HG03439 (cell line): ENCODE measurements around the gene DOCK10.
"Not testable (repeated sequence)": the region's sequence is repeated elsewhere in the genome, so short reads cannot be mapped to it uniquely, and the experiment has no call there.

ENCODE experiments used
- ATAC-seq: cut with Tn5 transposase; IDR thresholded peaks from one replicate; pipeline ENCODE4 v1.9.1; 2021; ENCODE audit warnings: mild to moderate bottlenecking, moderate library complexity; ENCODE audit not compliant: unreplicated experiment

The DOCK10 gene

GRCh38 chr2:225041851-225042799 lies at the start of gene DOCK10:
Gene DOCK10 (minus strand): TSS chr2:225042468. CDS start chr2:225042374, 94 bp downstream.
- ATAC-seq: peak; percentile 33

GRCh38 chr2:225091336-225091735 lies 49.1 kb upstream of the DOCK10 start:
- no peak for ATAC-seq

GRCh38 chr2:225090746-225091145 lies 48.5 kb upstream of the DOCK10 start:
- ATAC-seq: no peak

GRCh38 chr2:225086915-225087314 lies 44.6 kb upstream of the DOCK10 start:
- ATAC-seq: no peak

- ATAC-seq: no peak
Measured at GRCh38 chr2:225086439-225086838, 44.2 kb upstream of the DOCK10 start.

- ATAC-seq: no peak
Measured at GRCh38 chr2:225083276-225083675, 41.0 kb upstream of the DOCK10 start.

- ATAC-seq: no peak
Measured at GRCh38 chr2:225076125-225076524, 33.9 kb upstream of the DOCK10 start.

GRCh38 chr2:225074919-225075681 lies 32.8 kb upstream of the DOCK10 start:
- ATAC-seq: no peak

GRCh38 chr2:225074366-225074765 lies 32.1 kb upstream of the DOCK10 start:
- no peak for ATAC-seq

- no peak for ATAC-seq
Measured at GRCh38 chr2:225073198-225073597, 30.9 kb upstream of the DOCK10 start.

- ATAC-seq: no peak
Measured at GRCh38 chr2:225072444-225072843, 30.2 kb upstream of the DOCK10 start.

- ATAC-seq: no peak
Measured at GRCh38 chr2:225070811-225071210, 28.5 kb upstream of the DOCK10 start.

GRCh38 chr2:225069966-225070365 lies 27.7 kb upstream of the DOCK10 start:
- ATAC-seq: no peak

- no peak for ATAC-seq
Measured at GRCh38 chr2:225069477-225069876, 27.2 kb upstream of the DOCK10 start.

- ATAC-seq: no peak
Measured at GRCh38 chr2:225065882-225066281, 23.6 kb upstream of the DOCK10 start.

GRCh38 chr2:225064928-225065327 lies 22.7 kb upstream of the DOCK10 start:
- ATAC-seq: no peak

GRCh38 chr2:225064362-225064761 lies 22.1 kb upstream of the DOCK10 start:
- no peak for ATAC-seq

- no peak for ATAC-seq
Measured at GRCh38 chr2:225056330-225057073, 14.2 kb upstream of the DOCK10 start.

GRCh38 chr2:225055714-225056113 lies 13.4 kb upstream of the DOCK10 start:
- no peak for ATAC-seq

GRCh38 chr2:225052703-225053102 lies 10.4 kb upstream of the DOCK10 start:
- ATAC-seq: no peak

GRCh38 chr2:225047502-225047901 lies 5.2 kb upstream of the DOCK10 start:
- not testable (repeated sequence) for ATAC-seq
